GM23248 (cell line): ENCODE results near the gene CDC45.

Source experiments
- EZH2 ChIP-seq: fragments of 200-600 bp; sonication (generic); IDR thresholded peaks from 2 replicates; pipeline ENCODE4 v1.6.1; 2018; ENCODE audit warnings: antibody characterized with exemption, mild to moderate bottlenecking; ENCODE audit not compliant: insufficient read depth, poor library complexity, severe bottlenecking
- EZH2phosphoT487 ChIP-seq: fragments of 200-600 bp; sonication (generic); IDR thresholded peaks from 2 replicates; pipeline ENCODE4 v1.6.1; 2018; ENCODE audit warnings: antibody characterized with exemption, moderate library complexity, mild to moderate bottlenecking, low read depth; ENCODE audit not compliant: insufficient read depth

- TF ChIP-seq EZH2phosphoT487 (no peak), EZH2 (no peak)
These were observed 56.8 kb downstream of the CDC45 start for GRCh38 chr22:19536564-19536963.
